ENCODE results near the gene ARID2. TPM values are rescaled to one million over a fixed set of nuclear protein-coding genes. Genes with fewer than 3 reads are reported as not detected.

ARID2 gene
- total RNA-seq, 1 donor: 25.0 TPM

DNA sequence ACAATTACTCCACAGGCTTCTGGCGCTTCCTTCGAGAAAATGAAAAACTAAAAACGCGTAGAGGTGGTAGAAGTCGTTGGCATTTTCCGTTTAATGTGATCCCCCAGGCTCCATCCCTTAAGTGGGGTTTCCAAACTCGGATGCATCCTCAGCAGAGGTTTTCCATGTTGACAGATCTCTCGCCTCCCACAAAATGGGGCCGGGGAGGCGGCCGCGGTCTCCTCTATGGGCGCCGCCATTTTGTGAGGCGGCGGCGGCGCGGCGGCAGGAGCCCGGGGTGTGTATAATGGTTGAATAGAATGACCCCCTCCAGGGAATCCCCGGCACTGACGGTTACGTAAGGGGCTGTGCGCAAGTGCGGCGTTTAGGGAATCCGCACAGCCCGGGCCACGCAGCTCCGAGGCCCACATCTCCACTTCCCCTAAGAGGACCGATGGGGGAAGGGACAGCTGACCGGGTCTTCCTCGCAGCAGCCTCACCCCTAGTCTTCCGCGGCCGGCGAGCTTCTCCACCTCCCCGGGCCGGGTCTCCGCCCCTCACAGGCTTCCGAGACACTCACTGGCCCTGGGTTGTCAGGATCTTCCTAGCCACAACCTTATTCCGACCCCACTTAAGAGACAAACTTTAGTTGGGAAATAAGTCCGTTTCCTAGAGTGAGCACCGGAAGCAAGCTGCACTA, 2.1 kb upstream of the ARID2 start:
- peak; percentile 99 for DNase-seq (ENCODE audit: low read depth)
- H3K4me3 ChIP-seq (ENCODE audit: low read depth, low read length): peak overlapping the region; percentile 95
- TF ChIP-seq, protein P1, sequence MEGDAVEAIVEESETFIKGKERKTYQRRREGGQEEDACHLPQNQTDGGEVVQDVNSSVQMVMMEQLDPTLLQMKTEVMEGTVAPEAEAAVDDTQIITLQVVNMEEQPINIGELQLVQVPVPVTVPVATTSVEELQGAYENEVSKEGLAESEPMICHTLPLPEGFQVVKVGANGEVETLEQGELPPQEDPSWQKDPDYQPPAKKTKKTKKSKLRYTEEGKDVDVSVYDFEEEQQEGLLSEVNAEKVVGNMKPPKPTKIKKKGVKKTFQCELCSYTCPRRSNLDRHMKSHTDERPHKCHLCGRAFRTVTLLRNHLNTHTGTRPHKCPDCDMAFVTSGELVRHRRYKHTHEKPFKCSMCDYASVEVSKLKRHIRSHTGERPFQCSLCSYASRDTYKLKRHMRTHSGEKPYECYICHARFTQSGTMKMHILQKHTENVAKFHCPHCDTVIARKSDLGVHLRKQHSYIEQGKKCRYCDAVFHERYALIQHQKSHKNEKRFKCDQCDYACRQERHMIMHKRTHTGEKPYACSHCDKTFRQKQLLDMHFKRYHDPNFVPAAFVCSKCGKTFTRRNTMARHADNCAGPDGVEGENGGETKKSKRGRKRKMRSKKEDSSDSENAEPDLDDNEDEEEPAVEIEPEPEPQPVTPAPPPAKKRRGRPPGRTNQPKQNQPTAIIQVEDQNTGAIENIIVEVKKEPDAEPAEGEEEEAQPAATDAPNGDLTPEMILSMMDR (IDR thresholded peaks at IDR 0.05; ENCODE audit: insufficient read depth, low read depth, low read length): no peak

DNA sequence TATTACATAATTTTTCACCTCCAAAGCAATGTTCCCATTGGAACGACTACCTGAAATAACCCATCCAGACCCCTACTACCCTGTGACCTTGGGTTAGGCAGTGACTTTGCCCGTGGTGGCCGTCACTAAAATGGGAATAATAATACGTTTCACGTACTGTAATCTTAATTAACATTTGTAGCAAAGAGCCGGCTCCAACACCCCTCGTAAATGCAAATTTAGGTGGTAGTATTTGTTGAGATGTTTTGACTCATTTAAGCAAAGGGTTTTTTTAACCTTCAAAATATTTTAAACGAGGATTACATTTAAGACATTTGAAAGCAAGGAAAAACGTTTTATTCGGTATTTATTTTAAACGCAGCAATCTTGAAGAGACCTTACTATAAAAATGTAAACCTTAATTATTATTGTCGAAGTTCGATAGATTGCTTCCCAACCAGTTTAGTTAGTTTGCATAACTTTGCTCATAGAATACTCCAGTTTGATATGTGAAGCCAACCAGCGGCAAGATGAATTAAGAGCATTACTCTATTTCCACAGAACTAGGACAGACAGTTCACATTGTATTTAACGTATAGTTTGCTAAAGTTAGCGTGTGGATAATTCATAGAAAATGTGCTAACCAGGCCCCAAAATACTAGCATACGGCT, 1.4 kb upstream of the ARID2 start:
- peak overlapping the region; percentile 95 for H3K4me3 ChIP-seq (ENCODE audit: low read depth, low read length)
- TF ChIP-seq, protein P1 (IDR thresholded peaks at IDR 0.05; ENCODE audit: insufficient read depth, low read depth, low read length): no peak
- DNase-seq (ENCODE audit: low read depth): no peak

DNA sequence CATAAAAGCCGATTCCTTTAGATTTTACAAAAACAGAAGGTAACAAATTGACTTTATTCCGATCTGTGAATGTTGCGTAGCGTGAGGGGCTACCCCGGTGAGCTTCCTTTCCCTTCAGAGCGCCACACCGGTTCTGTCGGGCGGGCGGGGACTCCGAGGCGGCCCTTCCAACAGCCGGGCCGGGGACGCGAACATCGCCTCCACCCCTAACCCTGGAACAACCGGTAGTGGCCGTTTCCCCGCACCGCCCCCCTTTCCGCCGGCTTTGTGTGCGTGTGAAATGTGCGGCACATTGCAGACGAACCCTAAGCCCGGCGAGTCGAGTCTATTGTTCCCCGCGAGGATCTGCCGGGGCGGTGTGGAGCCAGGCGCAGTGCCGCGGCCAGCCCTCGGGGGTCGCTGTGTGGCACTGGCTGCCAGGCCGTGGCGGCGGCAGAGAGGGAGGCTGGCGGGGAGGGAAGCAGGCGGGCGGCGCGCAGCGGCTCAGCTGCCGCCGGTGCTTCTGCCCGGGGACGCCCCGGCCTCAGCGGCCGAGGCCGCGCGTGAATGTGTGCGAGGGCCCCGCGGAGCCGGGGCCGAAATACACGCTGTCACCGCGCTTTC, 775 bp upstream of the ARID2 start:
- peak overlapping the region; percentile 95 for H3K4me3 ChIP-seq (ENCODE audit: low read depth, low read length)
- DNase-seq (ENCODE audit: low read depth): peak; percentile 96
- TF ChIP-seq, protein P1 (IDR thresholded peaks at IDR 0.05; ENCODE audit: insufficient read depth, low read depth, low read length): peak; percentile 89

DNA sequence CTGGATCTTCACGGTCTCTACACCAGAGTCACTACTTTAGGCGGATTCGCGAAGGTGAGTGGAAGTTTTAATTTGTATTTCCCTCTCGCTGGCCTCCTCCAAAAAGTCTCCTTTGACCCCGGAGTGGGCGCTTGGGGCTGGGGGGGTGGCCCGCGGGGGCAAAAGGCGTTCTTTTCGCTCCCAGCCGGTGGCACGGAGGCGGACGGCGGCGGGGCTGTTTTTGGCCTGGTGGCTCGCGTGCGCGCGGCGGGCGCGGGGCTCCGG, 510 bp downstream of the ARID2 start:
- no peak for DNase-seq (ENCODE audit: low read depth)
- peak overlapping the region; percentile 95 for H3K4me3 ChIP-seq (ENCODE audit: low read depth, low read length)
- TF ChIP-seq, protein P1 (IDR thresholded peaks at IDR 0.05; ENCODE audit: insufficient read depth, low read depth, low read length): no peak

DNA sequence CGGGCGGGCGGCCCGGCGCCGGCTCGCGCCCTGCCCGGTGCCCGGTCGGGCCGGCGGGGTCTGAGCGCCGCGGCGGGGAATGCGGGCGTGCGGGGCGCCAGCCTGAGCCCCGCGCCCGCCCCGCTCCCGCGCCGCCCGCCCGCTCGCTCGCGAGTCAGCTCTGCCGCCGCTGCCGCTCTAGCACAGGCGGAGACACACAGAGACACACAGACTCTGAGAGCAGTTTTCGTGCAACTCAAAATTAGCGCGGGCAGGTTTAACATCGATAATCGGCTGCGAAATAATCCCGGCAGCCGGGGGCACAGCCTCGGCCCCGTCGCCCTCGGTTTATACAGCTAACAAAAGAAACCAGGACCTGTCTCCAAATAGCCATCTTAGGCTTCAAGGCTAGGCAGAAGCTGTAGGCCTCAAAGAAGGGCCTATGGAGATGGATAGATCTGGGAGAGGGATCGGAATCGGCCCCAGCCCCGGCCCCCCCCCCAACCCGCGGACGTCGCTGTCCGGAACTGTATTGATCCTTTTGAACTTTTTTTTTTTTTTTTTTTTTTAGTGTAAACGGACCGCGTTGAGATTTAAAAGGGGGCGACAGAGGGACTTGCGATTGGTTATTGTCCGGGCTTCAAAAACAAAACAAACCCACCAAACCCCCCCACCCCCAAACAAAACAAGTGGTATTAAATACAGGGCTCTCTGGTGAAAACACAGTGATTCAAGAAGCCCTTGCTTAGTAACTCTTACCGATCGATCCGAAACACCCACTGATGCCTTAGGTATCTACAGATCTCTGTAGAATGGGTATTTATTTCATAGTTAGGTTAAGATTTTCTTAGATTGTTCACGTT, 1.1 kb downstream of the ARID2 start:
- H3K4me3 ChIP-seq (ENCODE audit: low read depth, low read length): peak overlapping the region; percentile 95
- peak; percentile 54 for DNase-seq (ENCODE audit: low read depth)
- TF ChIP-seq, protein P1 (IDR thresholded peaks at IDR 0.05; ENCODE audit: insufficient read depth, low read depth, low read length): no peak

DNA sequence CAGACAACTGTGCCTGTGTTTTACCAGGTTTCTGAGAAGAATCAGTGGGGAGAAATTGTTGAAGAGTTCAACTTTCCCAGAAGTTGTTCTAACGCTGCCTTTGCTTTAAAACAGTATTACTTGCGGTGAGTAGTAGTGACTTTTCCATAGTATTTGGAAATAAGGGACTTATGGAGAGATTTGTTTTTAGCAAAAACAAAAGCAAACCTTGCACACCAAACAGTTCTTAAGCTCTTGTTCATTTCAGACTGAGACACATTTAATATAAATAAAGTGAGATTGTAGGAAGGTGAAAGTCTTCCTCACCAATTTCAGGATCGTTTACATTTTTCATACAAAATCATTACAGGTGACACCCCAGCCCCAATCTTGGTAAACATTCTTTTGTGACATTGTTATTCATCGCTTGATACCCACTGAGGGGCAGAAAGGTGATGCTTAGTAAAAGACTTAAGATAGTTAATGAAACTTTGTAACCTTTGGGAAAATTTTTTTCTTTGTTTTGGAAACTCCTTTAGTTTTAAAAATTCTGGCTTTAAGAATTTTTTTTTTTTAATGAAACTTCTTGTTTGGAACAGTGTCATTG, 1.8 kb downstream of the ARID2 start:
- TF ChIP-seq, protein P1 (IDR thresholded peaks at IDR 0.05; ENCODE audit: insufficient read depth, low read depth, low read length): no peak
- DNase-seq (ENCODE audit: low read depth): no peak
- H3K4me3 ChIP-seq (ENCODE audit: low read depth, low read length): peak overlapping the region; percentile 95

Measured in fibroblast of villous mesenchyme (primary cell).